HG02840 (cell line): ENCODE measurements around the gene NUP93.
"Not testable (repeated sequence)": the region's sequence is repeated elsewhere in the genome, so short reads cannot be mapped to it uniquely, and the experiment has no call there.

Experiments
- ATAC-seq: cut with Tn5 transposase; IDR thresholded peaks from one replicate; pipeline ENCODE4 v1.9.1; 2021; ENCODE audit warnings: mild to moderate bottlenecking, moderate library complexity, moderate number of reproducible peaks; ENCODE audit not compliant: unreplicated experiment, low FRiP score

Gene NUP93

DNA sequence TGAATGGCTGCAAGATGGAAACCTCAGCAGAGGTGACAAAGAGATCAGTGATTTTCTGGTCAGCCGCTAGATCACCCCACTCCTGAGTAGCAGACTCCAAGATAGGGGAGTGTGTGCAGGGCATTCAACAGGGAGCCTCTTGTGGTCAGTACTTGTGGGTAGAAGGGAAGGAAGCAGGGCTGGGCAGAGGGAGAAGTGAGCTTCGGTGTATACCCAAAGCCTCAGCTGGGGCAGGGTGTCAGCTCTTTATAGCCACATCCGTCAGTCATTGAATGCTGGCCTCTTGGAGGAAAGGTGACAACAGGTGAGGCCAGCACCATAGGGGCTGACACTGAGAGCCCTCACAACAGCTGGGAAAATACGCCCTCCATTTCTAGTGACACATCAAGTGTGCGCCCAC, 132.8 kb downstream of the NUP93 start:
- no peak for ATAC-seq

- no peak for ATAC-seq
Measured at GRCh38 chr16:56864960-56865359, 135.0 kb downstream of the NUP93 start, which contains the start of gene SLC12A3. Gene SLC12A3, plus strand, starts transcription at chr16:56865207. Its CDS starts 29 bp downstream, at chr16:56865236.

GRCh38 chr16:56865394-56866062, 135.6 kb downstream of the NUP93 start:
- no peak for ATAC-seq

- ATAC-seq: no peak
Measured at GRCh38 chr16:56866955-56867830, 137.3 kb downstream of the NUP93 start.

- no peak for ATAC-seq
Measured at GRCh38 chr16:56868175-56868574, 138.2 kb downstream of the NUP93 start.

- not testable (repeated sequence) for ATAC-seq
Measured at GRCh38 chr16:56868766-56869165, 138.8 kb downstream of the NUP93 start.

DNA sequence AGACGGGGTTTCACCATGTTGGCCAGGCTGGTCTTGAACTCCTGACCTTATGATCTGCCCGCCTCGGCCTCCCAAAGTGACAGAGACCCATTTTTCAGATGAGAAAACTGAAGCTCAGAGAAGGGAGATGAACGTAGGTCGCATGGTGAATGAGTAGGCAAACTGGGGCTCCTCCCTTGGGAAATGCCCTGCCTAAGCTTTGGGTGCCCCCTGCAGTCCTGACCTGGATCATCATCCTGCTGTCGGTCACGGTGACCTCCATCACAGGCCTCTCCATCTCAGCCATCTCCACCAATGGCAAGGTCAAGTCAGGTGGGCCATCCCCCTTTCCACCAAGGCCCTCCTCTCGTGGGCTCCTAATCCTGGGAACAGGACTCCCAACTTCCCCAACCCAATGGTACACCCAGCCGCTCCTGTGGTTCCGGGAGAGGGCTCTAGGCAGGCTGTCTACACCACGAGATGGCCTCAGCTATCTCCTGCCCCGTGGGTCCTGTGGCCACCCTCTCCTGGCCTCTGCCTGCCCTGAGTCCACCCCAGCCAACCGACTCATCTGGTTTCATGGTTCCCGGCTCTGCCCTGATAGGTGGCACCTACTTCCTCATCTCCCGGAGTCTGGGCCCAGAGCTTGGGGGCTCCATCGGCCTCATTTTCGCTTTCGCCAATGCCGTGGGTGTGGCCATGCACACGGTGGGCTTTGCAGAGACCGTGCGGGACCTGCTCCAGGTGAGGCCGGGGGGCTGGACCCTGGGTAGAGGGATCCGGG, 139.8 kb downstream of the NUP93 start:
- no peak for ATAC-seq

DNA sequence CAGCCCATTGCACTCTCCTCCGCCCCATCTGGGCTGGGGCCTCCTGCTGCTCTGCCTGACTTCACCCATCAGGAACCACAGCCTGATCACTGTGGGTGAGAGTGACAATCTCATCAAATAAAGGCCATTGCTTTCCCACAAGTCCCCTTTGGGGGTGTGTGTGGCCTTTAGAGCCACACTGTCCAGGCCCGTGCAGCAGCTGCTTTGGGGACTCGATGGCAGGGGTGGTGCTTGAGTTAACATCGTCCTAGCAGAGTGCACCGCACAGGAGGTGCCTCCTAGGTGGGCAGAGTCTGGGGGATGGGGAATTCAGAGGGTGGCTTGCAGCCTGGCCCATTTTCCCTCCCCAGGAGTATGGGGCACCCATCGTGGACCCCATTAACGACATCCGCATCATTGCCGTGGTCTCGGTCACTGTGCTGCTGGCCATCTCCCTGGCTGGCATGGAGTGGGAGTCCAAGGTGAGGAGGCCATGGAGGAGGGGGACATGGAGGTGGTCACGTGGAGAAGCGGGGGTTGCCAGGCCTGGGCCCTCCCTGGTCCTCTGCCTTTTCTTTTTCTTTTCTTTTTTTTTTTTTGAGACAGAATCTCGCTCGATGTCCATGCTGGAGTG, 140.5 kb downstream of the NUP93 start:
- ATAC-seq: no peak

DNA sequence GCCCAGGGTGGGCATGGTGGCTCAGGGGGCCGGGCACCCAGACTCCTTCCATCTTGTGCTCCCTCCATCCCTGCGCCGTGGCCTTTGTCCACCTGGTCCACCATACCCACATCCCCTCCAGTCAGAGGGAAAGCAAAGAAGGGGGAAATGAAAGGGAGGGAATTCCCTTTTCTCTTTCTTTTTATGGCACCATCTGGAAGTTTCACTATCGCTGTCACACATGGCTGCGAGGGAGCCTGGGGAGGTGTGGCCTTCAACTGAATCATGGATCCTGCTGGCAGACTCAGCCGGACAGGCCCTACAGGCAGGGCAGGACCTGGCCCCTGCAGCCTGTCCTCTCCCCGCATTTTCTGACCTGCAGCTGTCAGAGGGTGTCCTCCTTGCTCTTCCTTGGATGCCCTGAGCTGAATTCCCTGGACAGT, 141.3 kb downstream of the NUP93 start:
- ATAC-seq: no peak

GRCh38 chr16:56872863-56873391, 143.0 kb downstream of the NUP93 start:
- no peak for ATAC-seq

- ATAC-seq: no peak
Measured at GRCh38 chr16:56874800-56875199, 144.9 kb downstream of the NUP93 start.

GRCh38 chr16:56876048-56876447, 146.1 kb downstream of the NUP93 start:
- no peak for ATAC-seq

DNA sequence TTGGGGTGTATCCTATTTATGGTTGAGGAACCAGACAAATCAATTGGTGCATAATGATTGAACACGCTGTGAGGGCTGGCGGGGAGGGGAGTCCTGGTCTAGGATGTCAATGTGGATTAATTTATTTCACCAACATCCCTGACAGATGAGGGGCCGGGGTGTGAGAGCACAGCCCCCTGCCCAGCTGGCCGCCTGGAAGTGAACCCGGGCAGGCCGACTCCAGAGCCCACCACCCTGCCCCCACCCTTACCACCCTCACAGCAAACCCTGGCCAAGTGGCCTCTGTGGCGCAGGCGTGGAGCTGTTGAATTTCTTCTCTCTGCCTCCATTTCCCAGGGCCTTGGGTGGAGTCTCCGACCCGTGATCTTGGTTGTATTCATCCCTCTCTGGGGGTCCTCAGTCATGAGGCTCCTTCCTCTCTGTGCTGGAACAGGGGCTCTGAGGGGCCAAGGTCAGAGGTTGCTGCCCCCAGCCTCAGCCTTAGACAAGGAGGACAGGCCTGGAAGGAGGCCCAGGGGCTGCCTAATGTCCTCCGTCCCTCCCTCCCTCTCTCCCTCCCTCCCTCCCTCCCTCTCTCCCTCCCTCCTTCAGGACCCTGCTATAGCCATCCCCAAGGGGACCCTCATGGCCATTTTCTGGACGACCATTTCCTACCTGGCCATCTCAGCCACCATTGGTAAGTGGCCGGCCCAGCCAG, 147.7 kb downstream of the NUP93 start:
- ATAC-seq: no peak

DNA sequence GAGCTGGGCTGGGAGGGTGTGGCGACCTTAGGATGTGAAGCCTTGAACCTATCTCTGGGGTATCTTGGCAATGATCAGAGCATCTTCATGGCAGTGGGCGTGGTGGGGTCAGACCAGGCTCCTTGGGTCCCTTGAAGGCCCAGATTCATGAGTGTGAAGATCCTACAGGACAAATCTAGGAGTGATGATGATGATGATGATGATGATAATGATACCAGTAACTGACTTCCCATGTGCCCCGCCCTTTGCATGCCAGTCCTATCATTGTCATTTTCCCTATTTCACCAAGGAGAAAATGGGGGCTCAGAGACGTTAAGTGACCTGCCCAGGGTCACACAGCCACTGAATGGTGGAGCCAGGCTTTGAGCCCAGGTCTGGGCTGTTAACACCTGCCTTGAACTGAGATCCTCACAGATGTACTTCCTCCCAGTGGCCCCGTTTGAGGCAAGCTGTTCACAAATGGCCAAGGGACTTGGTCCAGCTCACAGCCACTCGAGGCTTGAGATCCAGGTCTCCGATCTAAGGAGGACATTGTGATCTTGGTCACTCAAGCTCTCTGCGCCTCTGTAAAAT, 148.4 kb downstream of the NUP93 start:
- no peak for ATAC-seq

DNA sequence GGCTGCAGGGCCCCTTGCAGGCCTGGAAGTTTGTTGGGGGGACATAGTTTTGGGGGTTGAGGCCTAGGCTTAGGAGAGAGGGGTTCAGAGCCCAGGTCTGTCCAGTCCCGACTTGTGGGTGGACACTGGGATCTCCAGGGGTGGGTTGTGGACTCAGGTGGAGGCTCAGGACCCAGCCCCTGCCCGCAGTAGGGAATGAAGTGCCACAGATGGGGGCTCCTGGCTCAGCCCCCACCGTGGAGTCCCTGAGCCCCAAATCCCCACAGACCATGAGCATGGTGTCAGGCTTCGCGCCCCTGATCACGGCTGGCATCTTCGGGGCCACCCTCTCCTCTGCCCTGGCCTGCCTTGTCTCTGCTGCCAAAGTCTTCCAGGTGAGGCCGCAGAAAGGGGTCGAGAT, 149.3 kb downstream of the NUP93 start:
- no peak for ATAC-seq

DNA sequence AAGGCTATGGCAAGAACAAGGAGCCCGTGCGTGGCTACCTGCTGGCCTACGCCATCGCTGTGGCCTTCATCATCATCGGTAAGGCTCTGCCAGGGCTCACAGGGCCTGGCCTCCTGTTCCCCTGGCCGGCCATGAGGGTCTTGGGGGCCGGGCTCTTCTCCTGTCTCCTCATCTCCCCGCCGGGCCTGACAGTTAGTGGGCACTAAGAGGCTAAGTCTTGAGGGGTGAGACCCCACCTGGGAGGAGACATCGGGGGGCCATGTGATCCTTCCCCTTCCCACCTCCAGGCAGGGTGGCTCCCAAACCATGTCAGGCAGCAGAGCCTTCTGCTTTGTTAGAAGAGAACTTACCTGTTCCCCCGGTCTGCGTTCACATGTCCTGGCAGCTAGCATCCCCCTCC, 150.2 kb downstream of the NUP93 start:
- ATAC-seq: no peak

- no peak for ATAC-seq
Measured at GRCh38 chr16:56880685-56881084, 150.8 kb downstream of the NUP93 start.

GRCh38 chr16:56882077-56882800, 152.3 kb downstream of the NUP93 start:
- no peak for ATAC-seq

DNA sequence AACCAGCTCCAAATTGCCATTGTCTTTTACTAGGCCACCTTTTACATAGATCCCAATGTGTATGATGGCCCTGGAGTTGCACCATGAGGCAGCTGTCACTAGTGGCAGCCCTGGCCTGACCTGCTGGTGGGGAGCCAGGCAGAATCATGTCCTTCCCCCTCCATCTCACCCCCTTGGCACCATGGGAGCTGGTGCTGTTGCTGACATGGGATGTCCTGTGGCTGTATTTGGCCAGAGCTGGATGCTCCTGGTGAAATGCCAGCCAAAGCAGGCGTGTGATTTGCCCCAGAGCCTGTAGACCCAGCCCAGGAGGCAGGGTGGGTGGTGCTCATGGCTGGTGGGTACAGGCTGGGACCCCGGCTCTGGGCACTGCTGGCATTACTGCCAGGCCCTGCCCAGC, 153.7 kb downstream of the NUP93 start:
- ATAC-seq: no peak
